ENCODE results near the gene CPNE4. TPM values are rescaled to one million over a fixed set of nuclear protein-coding genes. Genes with fewer than 3 reads are reported as not detected.

The CPNE4 gene
- total and polyA plus RNA-seq, 7 experiments from 2014 or later = not detected

DNA sequence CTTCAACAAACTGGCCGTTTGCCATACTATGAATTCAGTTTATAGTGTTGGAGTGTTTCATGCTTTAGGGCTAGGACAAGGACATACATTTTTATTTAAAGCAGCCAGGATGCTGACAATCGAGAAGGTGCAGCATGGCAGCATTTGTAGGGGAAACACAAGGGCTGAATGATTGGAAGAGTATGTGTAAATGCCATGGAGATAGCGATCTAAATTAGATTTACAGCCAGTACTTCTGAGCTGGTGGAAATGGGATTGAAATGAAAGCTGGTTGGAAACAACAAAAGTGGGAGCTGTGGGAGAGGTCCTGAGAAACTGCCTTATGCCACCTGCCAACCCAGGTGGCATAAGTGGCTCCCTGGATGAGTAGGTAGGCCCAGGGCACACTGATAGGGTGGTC lies 322.2 kb downstream of the CPNE4 start:
- Mint-ChIP-seq H3K36me3 (no peaks in the 10 kb centered on the region), H3K4me1 (peaks cover 0 to 3% (median 0%) of the 10 kb centered on the region in 7 donors), H3K9me3 (peaks cover 0 to 2% (median 0%) of the 10 kb centered on the region in 11 donors), H3K4me3 (no peak overlapping the region), H3K27me3 (peaks cover 2 to 18% (median 12%) of the 10 kb centered on the region in 5 donors), H3K27ac (no peak overlapping the region)
- H3K9me3 ChIP-seq (ENCODE audit: control insufficient read depth in 2 of 3, low read length in 3 of 3) = no peaks in the 10 kb centered on the region
- ChIA-PET CTCF (no interaction called here), POLR2A (no interaction called here)
- intact Hi-C loops (cut with micrococcal nuclease) = no loop called here
- ATAC-seq = no peak
- no peaks in the 10 kb centered on the region for H3K27me3 ChIP-seq (ENCODE audit: control insufficient read depth in 2 of 2, insufficient read depth in 2 of 2, low read length in 2 of 2)
- no peak overlapping the region for H3K27ac ChIP-seq (ENCODE audit: low read depth, low read length)
- no peak for DNase-seq
- H3K4me3 ChIP-seq (ENCODE audit: low read length) = no peak overlapping the region
- no peaks in the 10 kb centered on the region for H3K4me1 ChIP-seq (ENCODE audit: control insufficient read depth in 2 of 2, insufficient read depth in 2 of 2, low read length in 2 of 2)
- H3K36me3 ChIP-seq (ENCODE audit: control insufficient read depth in 2 of 3, insufficient read depth in 3 of 3, low read length in 3 of 3) = no peaks in the 10 kb centered on the region

DNA sequence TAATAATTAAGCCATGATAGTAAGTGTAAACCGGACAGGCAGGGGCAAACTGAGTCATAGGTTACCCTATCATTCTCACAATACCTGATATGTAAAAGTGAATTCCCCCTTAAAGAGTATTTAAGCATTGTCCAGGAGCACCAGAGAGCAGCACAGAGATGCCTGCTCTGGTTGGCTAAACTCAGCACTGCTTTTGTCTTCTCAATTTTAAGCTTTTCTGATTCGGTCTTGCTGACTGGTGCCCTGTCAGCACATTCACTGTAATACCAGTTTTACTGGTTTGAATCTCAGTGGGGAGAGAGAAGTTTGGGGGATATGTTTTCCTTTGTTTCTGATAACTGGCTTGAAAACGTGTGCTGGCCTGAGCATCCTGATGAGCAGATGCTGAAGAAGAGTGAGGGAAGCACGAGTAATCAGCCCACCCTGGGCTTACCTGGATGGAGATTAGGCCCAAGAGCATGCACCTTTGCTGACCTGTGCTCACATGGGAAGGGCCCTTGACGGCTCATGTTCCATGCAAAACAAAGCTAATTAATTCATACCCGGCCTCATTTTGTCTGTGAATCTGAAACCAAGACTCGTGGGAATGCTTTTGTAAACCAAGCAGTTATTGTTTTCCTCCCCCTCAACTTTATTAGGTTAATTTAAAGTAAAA lies 323.6 kb downstream of the CPNE4 start:
- no peaks in the 10 kb centered on the region for H3K4me1 ChIP-seq (ENCODE audit: control insufficient read depth in 2 of 2, insufficient read depth in 2 of 2, low read length in 2 of 2)
- intact Hi-C loops (cut with micrococcal nuclease) = no loop called here
- H3K36me3 ChIP-seq (ENCODE audit: control insufficient read depth in 2 of 3, insufficient read depth in 3 of 3, low read length in 3 of 3) = no peaks in the 10 kb centered on the region
- Mint-ChIP-seq H3K27ac (no peak overlapping the region), H3K4me3 (no peak overlapping the region), H3K27me3 (peaks cover 4 to 26% (median 20%) of the 10 kb centered on the region in 5 donors), H3K36me3 (no peaks in the 10 kb centered on the region), H3K9me3 (peaks cover 0 to 2% (median 0%) of the 10 kb centered on the region in 11 donors), H3K4me1 (no peaks in the 10 kb centered on the region)
- ChIA-PET POLR2A (no interaction called here), CTCF (no interaction called here)
- no peak overlapping the region for H3K27ac ChIP-seq (ENCODE audit: low read depth, low read length)
- H3K27me3 ChIP-seq (ENCODE audit: control insufficient read depth in 2 of 2, insufficient read depth in 2 of 2, low read length in 2 of 2) = no peaks in the 10 kb centered on the region
- H3K9me3 ChIP-seq (ENCODE audit: control insufficient read depth in 2 of 3, low read length in 3 of 3) = no peaks in the 10 kb centered on the region
- H3K4me3 ChIP-seq (ENCODE audit: low read length) = no peak overlapping the region
- ATAC-seq = no peak
- no peak for DNase-seq

DNA sequence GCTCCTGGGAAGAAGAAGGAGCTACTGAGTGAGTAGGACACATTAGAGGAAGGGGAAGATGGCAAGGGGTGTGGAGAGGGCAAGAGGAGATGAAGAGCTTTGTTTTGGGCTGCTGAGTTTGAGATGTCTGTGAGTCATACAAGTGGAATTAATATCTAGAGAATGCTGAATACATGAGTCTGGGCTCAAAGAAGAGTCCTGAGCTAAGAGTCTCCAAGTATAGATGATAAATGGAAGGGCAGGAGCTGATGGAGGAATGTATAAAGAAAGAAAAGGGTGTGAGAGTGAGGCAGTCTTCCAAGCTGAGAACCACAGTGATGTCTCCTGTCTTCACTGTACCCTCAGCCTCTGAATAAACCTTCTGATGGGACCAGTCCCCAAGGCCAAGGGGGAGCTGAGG lies 326.6 kb downstream of the CPNE4 start:
- intact Hi-C loops (cut with micrococcal nuclease) = no loop called here
- ChIA-PET POLR2A (no interaction called here), CTCF (interaction anchor here (0.7 kb wide), 1 partner anchor 49 kb away, joined by 3 read pairs; no protein-coding TSS in a partner anchor)
- ATAC-seq = no peak
- H3K9me3 ChIP-seq (ENCODE audit: control insufficient read depth in 2 of 3, low read length in 3 of 3) = no peaks in the 10 kb centered on the region
- no peak overlapping the region for H3K4me3 ChIP-seq (ENCODE audit: low read length)
- no peak for DNase-seq
- no peaks in the 10 kb centered on the region for H3K36me3 ChIP-seq (ENCODE audit: control insufficient read depth in 2 of 3, insufficient read depth in 3 of 3, low read length in 3 of 3)
- Mint-ChIP-seq H3K36me3 (no peaks in the 10 kb centered on the region), H3K4me1 (no peaks in the 10 kb centered on the region), H3K27me3 (peaks cover 4 to 26% (median 21%) of the 10 kb centered on the region in 5 donors), H3K27ac (no peak overlapping the region), H3K4me3 (no peak overlapping the region), H3K9me3 (peaks cover 0 to 2% (median 0%) of the 10 kb centered on the region in 11 donors)
- no peaks in the 10 kb centered on the region for H3K4me1 ChIP-seq (ENCODE audit: control insufficient read depth in 2 of 2, insufficient read depth in 2 of 2, low read length in 2 of 2)
- H3K27ac ChIP-seq (ENCODE audit: low read depth, low read length) = no peak overlapping the region
- no peaks in the 10 kb centered on the region for H3K27me3 ChIP-seq (ENCODE audit: control insufficient read depth in 2 of 2, insufficient read depth in 2 of 2, low read length in 2 of 2)

DNA sequence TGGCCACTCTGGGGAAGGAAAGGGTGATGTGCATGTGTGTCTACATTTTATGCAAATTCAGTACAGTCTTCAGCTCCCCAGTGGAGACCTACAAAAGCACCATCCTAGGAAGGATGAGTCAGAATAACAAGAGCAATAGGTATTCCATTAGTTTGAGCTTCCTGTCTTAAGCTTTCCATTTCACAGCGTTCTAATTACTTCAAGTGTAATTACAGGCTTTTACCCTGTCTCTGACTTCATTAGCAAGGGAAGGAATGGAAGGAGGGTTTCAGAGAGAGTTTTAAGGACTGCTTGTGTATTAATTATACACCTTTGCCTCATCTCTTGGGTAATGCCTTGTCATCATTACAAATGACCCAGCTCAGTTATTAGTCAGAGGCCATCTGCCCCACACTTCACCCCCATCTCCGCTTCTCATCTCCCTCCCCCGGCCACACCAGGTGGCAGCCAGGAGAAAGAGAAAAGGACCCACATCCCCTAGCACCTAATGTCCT lies 329.2 kb downstream of the CPNE4 start:
- H3K27ac Mint-ChIP-seq = no peak overlapping the region
- Histone ChIP-seq H3K4me3 (ENCODE audit: low read length) (no peak overlapping the region), H3K27ac (ENCODE audit: low read depth, low read length) (no peak overlapping the region), H3K27me3 (ENCODE audit: control insufficient read depth in 2 of 2, insufficient read depth in 2 of 2, low read length in 2 of 2) (no peaks in the 10 kb centered on the region), H3K36me3 (ENCODE audit: control insufficient read depth in 2 of 3, insufficient read depth in 3 of 3, low read length in 3 of 3) (no peaks in the 10 kb centered on the region), H3K4me1 (ENCODE audit: control insufficient read depth in 2 of 2, insufficient read depth in 2 of 2, low read length in 2 of 2) (no peaks in the 10 kb centered on the region), H3K9me3 (ENCODE audit: control insufficient read depth in 2 of 3, low read length in 3 of 3) (no peaks in the 10 kb centered on the region)
- no peaks in the 10 kb centered on the region for H3K4me1 Mint-ChIP-seq
- intact Hi-C loops (cut with micrococcal nuclease) = no loop called here
- peaks cover 0 to 4% (median 0%) of the 10 kb centered on the region in 11 donors for H3K9me3 Mint-ChIP-seq
- CTCF ChIA-PET = no interaction called here
- H3K36me3 Mint-ChIP-seq = no peaks in the 10 kb centered on the region
- DNase-seq = no peak
- peaks cover 4 to 23% (median 20%) of the 10 kb centered on the region in 5 donors for H3K27me3 Mint-ChIP-seq
- POLR2A ChIA-PET = no interaction called here
- ATAC-seq = no peak
- no peak overlapping the region for H3K4me3 Mint-ChIP-seq

DNA sequence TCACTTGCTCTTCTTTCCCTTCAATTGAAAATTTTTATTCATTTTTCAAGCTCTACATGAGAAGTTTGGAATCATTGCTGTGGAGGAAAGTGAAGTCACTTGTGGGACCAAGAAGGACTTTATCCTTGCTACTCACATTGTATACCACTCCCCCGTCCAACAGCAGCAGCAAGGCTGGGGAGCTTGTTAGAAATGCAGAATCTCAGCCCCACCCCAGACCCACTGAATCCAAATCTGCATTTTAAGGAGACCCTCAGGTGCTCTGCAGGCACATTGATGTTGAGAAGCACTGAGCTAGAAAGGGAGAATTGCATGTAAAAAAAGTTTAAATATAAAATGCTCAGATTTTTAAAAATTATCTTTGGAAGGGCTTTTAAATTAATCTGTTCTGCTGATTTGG lies 329.7 kb downstream of the CPNE4 start:
- no peak overlapping the region for H3K4me3 Mint-ChIP-seq
- no peaks in the 10 kb centered on the region for H3K36me3 Mint-ChIP-seq
- H3K4me1 Mint-ChIP-seq = no peaks in the 10 kb centered on the region
- ChIA-PET POLR2A (no interaction called here), CTCF (no interaction called here)
- no peaks in the 10 kb centered on the region for H3K9me3 ChIP-seq (ENCODE audit: control insufficient read depth in 2 of 3, low read length in 3 of 3)
- DNase-seq (no peak), ATAC-seq (no peak)
- H3K27ac Mint-ChIP-seq = no peak overlapping the region
- H3K27me3 Mint-ChIP-seq = peaks cover 4 to 23% (median 20%) of the 10 kb centered on the region in 5 donors
- H3K27me3 ChIP-seq (ENCODE audit: control insufficient read depth in 2 of 2, insufficient read depth in 2 of 2, low read length in 2 of 2) = no peaks in the 10 kb centered on the region
- H3K9me3 Mint-ChIP-seq = peaks cover 0 to 5% (median 0%) of the 10 kb centered on the region in 11 donors
- H3K36me3 ChIP-seq (ENCODE audit: control insufficient read depth in 2 of 3, insufficient read depth in 3 of 3, low read length in 3 of 3) = no peaks in the 10 kb centered on the region
- intact Hi-C loops (cut with micrococcal nuclease) = no loop called here
- H3K4me3 ChIP-seq (ENCODE audit: low read length) = no peak overlapping the region
- no peak overlapping the region for H3K27ac ChIP-seq (ENCODE audit: low read depth, low read length)
- H3K4me1 ChIP-seq (ENCODE audit: control insufficient read depth in 2 of 2, insufficient read depth in 2 of 2, low read length in 2 of 2) = no peaks in the 10 kb centered on the region

DNA sequence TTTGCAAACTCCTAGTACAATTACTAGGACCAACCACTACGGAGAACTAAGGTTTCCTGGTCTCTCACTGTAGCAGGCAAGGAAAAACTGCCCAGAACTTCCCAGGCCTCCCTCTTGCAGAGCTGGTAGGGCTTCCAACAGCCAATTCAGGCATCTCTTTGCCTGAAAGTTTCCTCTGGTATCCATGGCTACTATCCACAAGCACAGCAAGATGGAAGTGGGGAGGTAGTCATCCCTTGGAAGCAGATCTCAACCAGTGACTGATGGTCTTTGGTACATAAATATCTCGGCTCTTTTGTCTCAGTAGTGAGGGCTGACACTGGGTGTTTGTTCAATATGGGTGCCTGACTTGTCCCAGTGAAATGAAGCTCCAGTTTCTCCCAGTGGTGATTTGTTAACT lies 330.7 kb downstream of the CPNE4 start:
- ATAC-seq (no peak), DNase-seq (no peak)
- no peaks in the 10 kb centered on the region for H3K4me1 ChIP-seq (ENCODE audit: control insufficient read depth in 2 of 2, insufficient read depth in 2 of 2, low read length in 2 of 2)
- no peaks in the 10 kb centered on the region for H3K36me3 Mint-ChIP-seq
- H3K36me3 ChIP-seq (ENCODE audit: control insufficient read depth in 2 of 3, insufficient read depth in 3 of 3, low read length in 3 of 3) = no peaks in the 10 kb centered on the region
- H3K27ac Mint-ChIP-seq = no peak overlapping the region
- H3K27me3 Mint-ChIP-seq = peaks cover 2 to 21% (median 16%) of the 10 kb centered on the region in 5 donors
- intact Hi-C loops (cut with micrococcal nuclease) = no loop called here
- POLR2A ChIA-PET = no interaction called here
- H3K27ac ChIP-seq (ENCODE audit: low read depth, low read length) = no peak overlapping the region
- H3K9me3 Mint-ChIP-seq = peaks cover 0 to 7% (median 0%) of the 10 kb centered on the region in 11 donors
- CTCF ChIA-PET = no interaction called here
- H3K9me3 ChIP-seq (ENCODE audit: control insufficient read depth in 2 of 3, low read length in 3 of 3) = no peaks in the 10 kb centered on the region
- H3K4me3 ChIP-seq (ENCODE audit: low read length) = no peak overlapping the region
- H3K4me1 Mint-ChIP-seq = no peaks in the 10 kb centered on the region
- H3K4me3 Mint-ChIP-seq = no peak overlapping the region
- H3K27me3 ChIP-seq (ENCODE audit: control insufficient read depth in 2 of 2, insufficient read depth in 2 of 2, low read length in 2 of 2) = no peaks in the 10 kb centered on the region

DNA sequence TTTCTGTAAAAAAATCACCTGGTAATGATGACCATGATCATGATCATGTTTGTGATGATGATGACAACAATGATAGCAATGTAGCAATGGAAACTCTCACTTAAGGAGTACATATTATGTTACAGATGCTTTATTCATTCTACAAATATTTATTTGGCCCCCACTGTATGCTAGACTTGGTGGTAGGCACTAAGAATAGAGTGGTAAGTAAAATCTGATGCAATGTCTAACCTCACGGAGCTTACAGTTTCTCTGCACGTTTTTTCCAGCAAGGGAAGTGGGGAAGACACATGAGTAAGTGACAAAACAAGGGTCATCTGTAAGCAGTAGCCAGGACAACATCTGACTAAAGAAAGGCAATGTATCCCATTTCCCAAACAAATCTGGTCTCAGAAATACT lies 332.7 kb downstream of the CPNE4 start:
- Histone ChIP-seq H3K27ac (ENCODE audit: low read depth, low read length) (no peak overlapping the region), H3K36me3 (ENCODE audit: control insufficient read depth in 2 of 3, insufficient read depth in 3 of 3, low read length in 3 of 3) (no peaks in the 10 kb centered on the region), H3K9me3 (ENCODE audit: control insufficient read depth in 2 of 3, low read length in 3 of 3) (no peaks in the 10 kb centered on the region), H3K4me3 (ENCODE audit: low read length) (no peak overlapping the region), H3K27me3 (ENCODE audit: control insufficient read depth in 2 of 2, insufficient read depth in 2 of 2, low read length in 2 of 2) (no peaks in the 10 kb centered on the region), H3K4me1 (ENCODE audit: control insufficient read depth in 2 of 2, insufficient read depth in 2 of 2, low read length in 2 of 2) (no peaks in the 10 kb centered on the region)
- Mint-ChIP-seq H3K9me3 (peaks cover 0 to 11% (median 0%) of the 10 kb centered on the region in 11 donors), H3K27me3 (peaks cover under 1 to 9% (median 4%) of the 10 kb centered on the region in 5 donors), H3K36me3 (no peaks in the 10 kb centered on the region), H3K27ac (no peak overlapping the region), H3K4me3 (no peak overlapping the region), H3K4me1 (no peaks in the 10 kb centered on the region)
- intact Hi-C loops (cut with micrococcal nuclease) = no loop called here
- ATAC-seq (no peak), DNase-seq (no peak)
- ChIA-PET CTCF (no interaction called here), POLR2A (no interaction called here)
